NCI-H524 (cell line): ENCODE data around the gene DCDC1.
A peak's percentile ranks its signal among the peaks of the same experiment; 100 is the strongest.

Source experiments
- DNase-seq, 2 experiments: peaks; one replicate each; lab custom pipeline; 2025; lab: John Stamatoyannopoulos, UW

The DCDC1 gene

GRCh38 chr11:30852645-30853044 lies 516.9 kb downstream of the DCDC1 start:
- no peak for DNase-seq

- DNase-seq: no peak
These were observed 517.4 kb downstream of the DCDC1 start for GRCh38 chr11:30852091-30852490.

- DNase-seq: no peak
These were observed 532.3 kb downstream of the DCDC1 start for GRCh38 chr11:30837252-30837651.

- peak in 1 of 2 experiments; percentile 1 for DNase-seq
These were observed 536.7 kb downstream of the DCDC1 start for GRCh38 chr11:30832831-30833230.

GRCh38 chr11:30830681-30831080 lies 538.9 kb downstream of the DCDC1 start:
- DNase-seq: no peak

- DNase-seq: no peak
These were observed 542.6 kb downstream of the DCDC1 start for GRCh38 chr11:30826911-30827310.

- DNase-seq: peak; percentile 62 to 79
These were observed 543.8 kb downstream of the DCDC1 start for GRCh38 chr11:30825723-30826122.

GRCh38 chr11:30823119-30823518 lies 546.4 kb downstream of the DCDC1 start:
- DNase-seq: no peak

- no peak for DNase-seq
These were observed 548.0 kb downstream of the DCDC1 start for GRCh38 chr11:30821438-30821965.

GRCh38 chr11:30818721-30819120 lies 550.8 kb downstream of the DCDC1 start:
- DNase-seq: no peak

GRCh38 chr11:30816959-30817880 lies 552.3 kb downstream of the DCDC1 start:
- DNase-seq: no peak

- DNase-seq: peak in 1 of 2 experiments; percentile 8
These were observed 553.9 kb downstream of the DCDC1 start for GRCh38 chr11:30815619-30816018.

GRCh38 chr11:30814737-30815136 lies 554.8 kb downstream of the DCDC1 start:
- DNase-seq: no peak
